ENCODE measurements around the gene SLC7A8. TPM values are rescaled to one million over a fixed set of nuclear protein-coding genes. Genes with fewer than 3 reads are reported as not detected.
"Not testable (repeated sequence)": the region's sequence is repeated elsewhere in the genome, so short reads cannot be mapped to it uniquely, and the experiment has no call there.

Gene SLC7A8
- total RNA-seq, 2 experiments from 2014 or later: 0.83 to 1.7 TPM

- H3K9me3 Mint-ChIP-seq: no peaks in the 10 kb centered on the region
- ChIA-PET POLR2A (no interaction called here), CTCF (interaction anchor here (0.9 to 2.1 kb wide), 5 partner anchors 19 to 173 kb away, joined by 3 to 8 read pairs (median 3); no protein-coding TSS in a partner anchor)
- intact Hi-C loops (cut with micrococcal nuclease): no loop called here
- H3K4me3 Mint-ChIP-seq: no peak overlapping the region
- H3K27me3 Mint-ChIP-seq: peaks cover 14% of the 10 kb centered on the region
- no peak for DNase-seq
- H3K4me1 Mint-ChIP-seq (ENCODE audit: low read depth): no peaks in the 10 kb centered on the region
- no peak overlapping the region for H3K27ac Mint-ChIP-seq
- H3K36me3 Mint-ChIP-seq: no peaks in the 10 kb centered on the region
Observed at GRCh38 chr14:23206422-23207145, 23.1 kb upstream of the SLC7A8 start.

- no peak for DNase-seq
- Mint-ChIP-seq H3K36me3 (no peaks in the 10 kb centered on the region), H3K9me3 (no peaks in the 10 kb centered on the region), H3K4me1 (ENCODE audit: low read depth) (no peaks in the 10 kb centered on the region), H3K4me3 (no peak overlapping the region), H3K27ac (no peak overlapping the region), H3K27me3 (peaks cover 2% of the 10 kb centered on the region)
- CTCF ChIA-PET: interaction anchor here (0.5 to 1.6 kb wide), 3 partner anchors 13 to 81 kb away, joined by 3 to 4 read pairs (median 3); no protein-coding TSS in a partner anchor
- POLR2A ChIA-PET: no interaction called here
- intact Hi-C loops (cut with micrococcal nuclease): no loop called here
Observed at GRCh38 chr14:23202001-23202400, 18.5 kb upstream of the SLC7A8 start.

- H3K4me3 Mint-ChIP-seq, POLR2A ChIA-PET: not testable (repeated sequence)
- CTCF ChIA-PET: interaction anchor here (0.7 kb wide), 1 partner anchor 46 kb away, joined by 3 read pairs; no protein-coding TSS in a partner anchor
Observed at GRCh38 chr14:23199141-23199540, 15.7 kb upstream of the SLC7A8 start.

GRCh38 chr14:23196487-23196886, 13.0 kb upstream of the SLC7A8 start:
- CTCF ChIA-PET: interaction anchor here (1.5 kb wide), 1 partner anchor 9 kb away, joined by 3 read pairs; no protein-coding TSS in a partner anchor
- not testable (repeated sequence) for DNase-seq

More at GRCh38 chr14:23199141-23199540, 15.7 kb upstream of the SLC7A8 start:
- H3K36me3 Mint-ChIP-seq; H3K4me1 Mint-ChIP-seq (ENCODE audit: low read depth); intact Hi-C loops (cut with micrococcal nuclease); H3K27ac Mint-ChIP-seq; DNase-seq; H3K27me3 Mint-ChIP-seq; H3K9me3 Mint-ChIP-seq: not testable (repeated sequence)

GRCh38 chr14:23195552-23196101, 12.2 kb upstream of the SLC7A8 start:
- intact Hi-C loops (cut with micrococcal nuclease): no loop called here
- no peaks in the 10 kb centered on the region for H3K4me1 Mint-ChIP-seq (ENCODE audit: low read depth)
- peaks cover 3% of the 10 kb centered on the region for H3K27me3 Mint-ChIP-seq
- CTCF ChIA-PET: interaction anchor here (1.3 to 1.5 kb wide), 2 partner anchors 8 to 75 kb away, joined by 3 to 4 read pairs; no protein-coding TSS in a partner anchor
- no peaks in the 10 kb centered on the region for H3K36me3 Mint-ChIP-seq
- POLR2A ChIA-PET: no interaction called here
- no peak for DNase-seq
- no peak overlapping the region for H3K4me3 Mint-ChIP-seq
- H3K9me3 Mint-ChIP-seq: no peaks in the 10 kb centered on the region
- H3K27ac Mint-ChIP-seq: no peak overlapping the region

More at GRCh38 chr14:23196487-23196886, 13.0 kb upstream of the SLC7A8 start:
- H3K36me3 Mint-ChIP-seq; H3K4me1 Mint-ChIP-seq (ENCODE audit: low read depth); intact Hi-C loops (cut with micrococcal nuclease); H3K27me3 Mint-ChIP-seq; POLR2A ChIA-PET; H3K4me3 Mint-ChIP-seq; H3K27ac Mint-ChIP-seq; H3K9me3 Mint-ChIP-seq: not testable (repeated sequence)

GRCh38 chr14:23193432-23193831, 10.0 kb upstream of the SLC7A8 start:
- H3K4me3 Mint-ChIP-seq: no peak overlapping the region
- intact Hi-C loops (cut with micrococcal nuclease): no loop called here
- H3K27me3 Mint-ChIP-seq: peaks cover 3% of the 10 kb centered on the region
- ChIA-PET POLR2A (interaction anchor here (0.7 kb wide), 1 partner anchor 1053 kb away, joined by 3 read pairs; no protein-coding TSS in a partner anchor), CTCF (interaction anchor here (0.7 to 1.4 kb wide), 2 partner anchors 20 to 73 kb away, joined by 3 read pairs; no protein-coding TSS in a partner anchor)
- no peak overlapping the region for H3K27ac Mint-ChIP-seq
- no peaks in the 10 kb centered on the region for H3K9me3 Mint-ChIP-seq
- H3K4me1 Mint-ChIP-seq (ENCODE audit: low read depth): no peaks in the 10 kb centered on the region
- no peaks in the 10 kb centered on the region for H3K36me3 Mint-ChIP-seq
- DNase-seq: no peak

- H3K4me1 Mint-ChIP-seq (ENCODE audit: low read depth): no peaks in the 10 kb centered on the region
- no peak overlapping the region for H3K27ac Mint-ChIP-seq
- intact Hi-C loops (cut with micrococcal nuclease): loop anchor here (1.0 to 10.0 kb wide), 3 partner anchors 68 to 203 kb away; partner anchors contain the start of gene AJUBA
- H3K9me3 Mint-ChIP-seq: no peaks in the 10 kb centered on the region
- H3K4me3 Mint-ChIP-seq: no peak overlapping the region
- ChIA-PET CTCF (interaction anchor here (0.7 to 11.2 kb wide), 15 partner anchors 9 to 1663 kb away, joined by 3 to 223 read pairs (median 5); partner anchors contain the start of genes ACIN1, C14orf119 and CEBPE), POLR2A (no interaction called here)
- H3K36me3 Mint-ChIP-seq: no peaks in the 10 kb centered on the region
- DNase-seq: no peak
- H3K27me3 Mint-ChIP-seq: no peaks in the 10 kb centered on the region
Observed at GRCh38 chr14:23187925-23188324, 4.5 kb upstream of the SLC7A8 start.

GRCh38 chr14:23186913-23187654, 3.6 kb upstream of the SLC7A8 start:
- no peaks in the 10 kb centered on the region for H3K9me3 Mint-ChIP-seq
- intact Hi-C loops (cut with micrococcal nuclease): loop anchor here (1.0 to 10.0 kb wide), 3 partner anchors 67 to 202 kb away; partner anchors contain the start of gene AJUBA
- ChIA-PET CTCF (interaction anchor here (0.5 to 11.2 kb wide), 26 partner anchors 9 to 1662 kb away, joined by 3 to 223 read pairs (median 5); partner anchors contain the start of genes ACIN1, C14orf119 and CEBPE), POLR2A (no interaction called here)
- H3K27ac Mint-ChIP-seq: no peak overlapping the region
- DNase-seq: peak; percentile 34
- no peaks in the 10 kb centered on the region for H3K36me3 Mint-ChIP-seq
- H3K4me3 Mint-ChIP-seq: no peak overlapping the region
- H3K27me3 Mint-ChIP-seq: no peaks in the 10 kb centered on the region
- no peaks in the 10 kb centered on the region for H3K4me1 Mint-ChIP-seq (ENCODE audit: low read depth)

GRCh38 chr14:23185063-23185462, 1.6 kb upstream of the SLC7A8 start:
- ChIA-PET CTCF (interaction anchor here (0.7 to 11.2 kb wide), 7 partner anchors 16 to 199 kb away, joined by 3 to 223 read pairs (median 4); partner anchors contain the start of gene CEBPE), POLR2A (no interaction called here)
- H3K36me3 Mint-ChIP-seq: no peaks in the 10 kb centered on the region
- intact Hi-C loops (cut with micrococcal nuclease): loop anchor here (10.0 kb wide), 1 partner anchor 200 kb away; the partner anchor contains the start of gene AJUBA
- no peak overlapping the region for H3K4me3 Mint-ChIP-seq
- peaks cover 13% of the 10 kb centered on the region for H3K27me3 Mint-ChIP-seq
- no peak overlapping the region for H3K27ac Mint-ChIP-seq
- no peaks in the 10 kb centered on the region for H3K9me3 Mint-ChIP-seq
- no peaks in the 10 kb centered on the region for H3K4me1 Mint-ChIP-seq (ENCODE audit: low read depth)
- no peak for DNase-seq

- POLR2A ChIA-PET: no interaction called here
- Mint-ChIP-seq H3K4me3 (no peak overlapping the region), H3K27me3 (peaks cover 18% of the 10 kb centered on the region), H3K9me3 (no peaks in the 10 kb centered on the region), H3K27ac (no peak overlapping the region), H3K4me1 (ENCODE audit: low read depth) (no peaks in the 10 kb centered on the region), H3K36me3 (no peaks in the 10 kb centered on the region)
- CTCF ChIA-PET: interaction anchor here (1.8 to 11.2 kb wide), 3 partner anchors 63 to 114 kb away, joined by 8 to 223 read pairs (median 10); partner anchors contain the start of gene CEBPE
- intact Hi-C loops (cut with micrococcal nuclease): loop anchor here (1.0 to 10.0 kb wide), 2 partner anchors 63 to 198 kb away; partner anchors contain the start of gene AJUBA
- DNase-seq: no peak
Observed at GRCh38 chr14:23183158-23183470, 346 bp downstream of the SLC7A8 start.

- DNase-seq: peak; percentile 52
- H3K27ac Mint-ChIP-seq: no peak overlapping the region
- ChIA-PET CTCF (interaction anchor here (0.8 to 11.2 kb wide), 5 partner anchors 58 to 114 kb away, joined by 3 to 223 read pairs (median 8); partner anchors contain the start of gene CEBPE), POLR2A (no interaction called here)
- H3K9me3 Mint-ChIP-seq: no peaks in the 10 kb centered on the region
- intact Hi-C loops (cut with micrococcal nuclease): loop anchor here (1.0 to 10.0 kb wide), 2 partner anchors 62 to 198 kb away; partner anchors contain the start of gene AJUBA
- H3K27me3 Mint-ChIP-seq: peaks cover 18% of the 10 kb centered on the region
- no peaks in the 10 kb centered on the region for H3K4me1 Mint-ChIP-seq (ENCODE audit: low read depth)
- H3K36me3 Mint-ChIP-seq: no peaks in the 10 kb centered on the region
- no peak overlapping the region for H3K4me3 Mint-ChIP-seq
Observed at GRCh38 chr14:23182372-23183157, 895 bp downstream of the SLC7A8 start.

Data from activated CD4-positive, alpha-beta memory T cell treated with anti-CD3 and anti-CD28 coated beads for 36 hours (primary cell).